Coronary artery (tissue), 2 donors: ENCODE data around the gene NR2E3.

ENCODE experiments used
- DNase-seq: peaks from one replicate; pipeline ENCODE4 v3.0.0-alpha.2; 2017; ENCODE audit warnings: low spot score
- H3K27ac ChIP-seq, 2 donors: fragments of 200-600 bp; sonication (generic); one replicate each; pipeline ENCODE4 v1.5.1; 2016 to 2019
- H3K4me3 ChIP-seq: fragments of 200-600 bp; sonication (generic); 2 replicates; pipeline ENCODE4 v1.5.1; 2016; ENCODE audit warnings: mild to moderate bottlenecking, moderate library complexity
- TF ChIP-seq, protein P1 (sequence below): fragments of 200-600 bp; sonication (generic); IDR thresholded peaks from one replicate; pipeline ENCODE4 v1.5.1; 2019; ENCODE audit warnings: antibody characterized with exemption

NR2E3 gene

DNA sequence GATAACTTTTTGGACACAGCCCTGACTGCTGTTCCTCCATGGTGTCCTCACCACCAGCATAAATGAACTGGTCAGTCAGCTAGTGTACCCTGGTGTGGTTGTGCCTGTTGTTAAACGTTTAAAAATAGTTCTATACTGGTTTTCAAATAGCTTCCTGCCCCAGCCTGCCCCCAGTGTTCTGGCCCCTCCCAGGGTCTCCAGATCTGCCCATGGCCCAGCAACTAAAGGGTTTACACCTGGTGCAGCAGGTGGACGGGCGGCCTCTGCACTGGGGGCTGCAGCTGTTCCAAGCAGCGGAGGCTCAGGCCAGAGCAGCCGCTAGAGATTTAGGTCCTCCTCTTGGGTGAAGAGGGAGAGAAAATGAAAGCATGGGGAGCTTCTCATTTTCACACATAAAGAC lies 6.1 kb upstream of the NR2E3 start:
- TF ChIP-seq, protein P1, sequence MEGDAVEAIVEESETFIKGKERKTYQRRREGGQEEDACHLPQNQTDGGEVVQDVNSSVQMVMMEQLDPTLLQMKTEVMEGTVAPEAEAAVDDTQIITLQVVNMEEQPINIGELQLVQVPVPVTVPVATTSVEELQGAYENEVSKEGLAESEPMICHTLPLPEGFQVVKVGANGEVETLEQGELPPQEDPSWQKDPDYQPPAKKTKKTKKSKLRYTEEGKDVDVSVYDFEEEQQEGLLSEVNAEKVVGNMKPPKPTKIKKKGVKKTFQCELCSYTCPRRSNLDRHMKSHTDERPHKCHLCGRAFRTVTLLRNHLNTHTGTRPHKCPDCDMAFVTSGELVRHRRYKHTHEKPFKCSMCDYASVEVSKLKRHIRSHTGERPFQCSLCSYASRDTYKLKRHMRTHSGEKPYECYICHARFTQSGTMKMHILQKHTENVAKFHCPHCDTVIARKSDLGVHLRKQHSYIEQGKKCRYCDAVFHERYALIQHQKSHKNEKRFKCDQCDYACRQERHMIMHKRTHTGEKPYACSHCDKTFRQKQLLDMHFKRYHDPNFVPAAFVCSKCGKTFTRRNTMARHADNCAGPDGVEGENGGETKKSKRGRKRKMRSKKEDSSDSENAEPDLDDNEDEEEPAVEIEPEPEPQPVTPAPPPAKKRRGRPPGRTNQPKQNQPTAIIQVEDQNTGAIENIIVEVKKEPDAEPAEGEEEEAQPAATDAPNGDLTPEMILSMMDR, result no peak

GRCh38 chr15:71804695-71805470 lies 5.5 kb upstream of the NR2E3 start:
- Histone ChIP-seq H3K27ac (no peak overlapping the region), H3K4me3 (no peak overlapping the region)
- TF ChIP-seq, protein P1, result no peak
- no peak for DNase-seq

More for the DNA sequence above, 6.1 kb upstream of the NR2E3 start:
- Histone ChIP-seq H3K4me3 (no peak overlapping the region), H3K27ac (no peak overlapping the region)
- DNase-seq, result no peak

- no peak overlapping the region for H3K27ac ChIP-seq
- TF ChIP-seq, protein P1, result no peak
- no peak overlapping the region for H3K4me3 ChIP-seq
- DNase-seq, result no peak
These were observed 3.9 kb upstream of the NR2E3 start for GRCh38 chr15:71806452-71806931.

DNA sequence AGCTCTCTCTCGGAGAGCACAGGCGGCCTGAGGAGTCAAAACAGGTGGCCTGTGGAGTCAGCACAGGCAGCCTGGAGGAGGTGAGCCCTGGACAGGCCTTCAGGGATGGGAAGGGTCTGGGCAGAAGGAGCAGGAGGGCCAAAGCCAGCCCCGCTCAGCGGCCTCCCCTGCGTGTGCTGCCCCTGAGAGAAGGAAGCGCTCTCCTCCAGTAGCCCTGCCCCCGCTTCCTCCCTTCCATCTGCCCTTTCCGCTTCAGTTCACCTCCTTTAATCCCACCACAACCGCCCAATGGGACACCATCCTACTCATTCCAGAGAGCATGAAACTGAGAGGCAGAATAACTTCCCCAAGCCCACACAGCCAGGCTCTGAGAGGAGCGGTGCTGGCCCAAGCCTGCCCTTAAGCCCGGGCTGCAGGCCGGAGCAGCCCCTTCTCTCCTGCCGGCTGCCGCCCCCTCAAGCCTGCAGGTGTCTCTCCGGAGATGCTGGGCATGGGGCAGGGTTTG lies 3.2 kb upstream of the NR2E3 start:
- DNase-seq, result no peak
- no peak overlapping the region for H3K4me3 ChIP-seq
- TF ChIP-seq, protein P1, result no peak

DNA sequence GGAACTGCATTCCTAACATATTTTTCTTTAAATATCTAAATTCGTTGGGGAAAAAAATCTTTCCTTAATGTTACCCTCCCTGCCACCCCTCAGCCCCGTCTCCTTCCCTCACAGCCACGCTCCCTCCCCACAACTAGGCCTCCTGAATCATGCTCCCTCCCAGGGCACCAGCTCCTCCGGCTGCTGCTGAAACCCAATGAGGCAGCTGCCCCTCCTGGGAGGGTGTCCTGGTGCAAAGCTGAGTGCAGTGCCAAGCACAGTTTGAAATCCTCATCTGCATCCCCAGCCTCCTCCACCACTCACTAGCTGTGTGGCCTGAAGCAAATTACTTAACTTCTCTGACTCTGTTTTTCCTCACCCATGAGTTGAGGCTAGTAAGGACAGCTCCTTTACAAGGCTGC lies 2.7 kb upstream of the NR2E3 start:
- DNase-seq, result no peak
- Histone ChIP-seq H3K27ac (no peak overlapping the region), H3K4me3 (no peak overlapping the region)
- TF ChIP-seq, protein P1, result no peak

More for the DNA sequence above, 3.2 kb upstream of the NR2E3 start:
- no peak overlapping the region for H3K27ac ChIP-seq

DNA sequence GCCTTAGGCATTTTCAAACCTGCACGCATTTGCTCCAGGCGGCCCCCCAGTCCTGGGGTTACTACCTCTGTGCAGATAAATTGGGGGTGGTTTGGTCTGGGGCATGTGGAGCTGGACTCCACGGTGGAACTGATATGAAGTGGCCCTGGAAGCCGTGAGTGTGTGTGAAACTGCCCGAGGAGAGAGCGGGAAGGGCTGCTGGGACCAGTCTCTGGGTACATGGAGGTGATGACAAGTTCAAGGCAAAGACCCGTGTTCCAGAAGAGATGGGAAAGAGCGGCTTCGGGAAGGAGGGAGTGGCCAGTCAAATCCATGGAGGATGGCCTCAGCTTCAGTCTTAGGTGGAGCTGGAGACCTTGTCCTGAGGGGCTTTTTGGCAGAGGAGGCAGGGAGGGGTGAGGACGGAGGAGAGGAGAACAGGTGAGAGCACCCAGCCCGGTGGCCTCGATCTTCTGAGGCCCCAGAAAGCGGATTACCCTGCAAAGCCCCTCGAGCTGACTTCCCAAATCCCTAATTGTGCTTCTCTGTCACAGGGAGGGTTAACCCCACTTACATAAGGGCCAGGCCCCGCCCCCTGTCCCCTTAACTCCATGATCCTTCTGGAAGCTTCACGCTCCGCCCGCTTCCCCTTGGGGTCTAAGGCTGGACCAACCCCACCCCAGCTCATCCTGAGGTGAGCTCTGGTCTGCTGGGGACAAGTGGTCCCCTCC lies 1.9 kb upstream of the NR2E3 start:
- TF ChIP-seq, protein P1, result no peak
- H3K27ac ChIP-seq, result no peak overlapping the region
- H3K4me3 ChIP-seq, result no peak overlapping the region
- no peak for DNase-seq
